GM23338 (cell line): Measurements from ENCODE around the gene ARID3A. TPM values are rescaled to one million over a fixed set of nuclear protein-coding genes. Genes with fewer than 3 reads are reported as not detected.

ENCODE experiments used
- ATAC-seq: fragments of 200-7000 bp; cut with Tn5 transposase; 3 replicates; pipeline ENCODE4 v1.9.1; 2020
- DNase-seq: peaks from one replicate; pipeline ENCODE4 v3.0.0-alpha.2; 2015; ENCODE audit warnings: low spot score
- H2AFZ ChIP-seq: fragments of 200-600 bp; sonication (generic); 2 replicates; pipeline ENCODE4 v1.8.0; 2016; ENCODE audit warnings: antibody characterized with exemption, mild to moderate bottlenecking, moderate library complexity
- H3F3A ChIP-seq: fragments of 200-600 bp; sonication (generic); replicated peaks from 2 replicates; pipeline ENCODE4 v1.8.0; 2017; ENCODE audit warnings: antibody characterized with exemption, mixed run types, low read depth
- H3K27ac ChIP-seq: fragments of 200-600 bp; sonication (generic); 2 replicates; pipeline ENCODE4 v1.6.1; 2016; ENCODE audit warnings: low read depth
- H3K27me3 ChIP-seq: fragments of 200-600 bp; sonication (generic); 2 replicates; pipeline ENCODE4 v1.8.0; 2016; ENCODE audit warnings: mild to moderate bottlenecking, mixed run types, moderate library complexity; ENCODE audit not compliant: insufficient read depth
- H3K36me3 ChIP-seq: fragments of 200-600 bp; sonication (generic); 2 replicates; pipeline ENCODE4 v1.8.0; 2016; ENCODE audit warnings: mild to moderate bottlenecking; ENCODE audit not compliant: insufficient read depth
- H3K4me1 ChIP-seq: fragments of 200-600 bp; sonication (generic); 2 replicates; pipeline ENCODE4 v1.8.0; 2016; ENCODE audit warnings: mild to moderate bottlenecking, moderate library complexity; ENCODE audit not compliant: insufficient read depth
- H3K4me2 ChIP-seq: fragments of 200-600 bp; sonication (generic); 2 replicates; pipeline ENCODE4 v1.7.1; 2017; ENCODE audit warnings: mixed run types
- H3K4me3 ChIP-seq: fragments of 200-600 bp; sonication (generic); 2 replicates; pipeline ENCODE4 v1.6.1; 2016; ENCODE audit warnings: mixed run types
- H3K79me2 ChIP-seq: fragments of 200-600 bp; sonication (generic); replicated peaks from 2 replicates; pipeline ENCODE4 v1.8.0; 2017; ENCODE audit warnings: mild to moderate bottlenecking; ENCODE audit not compliant: insufficient read depth
- H3K9me2 ChIP-seq: fragments of 200-600 bp; sonication (generic); 2 replicates; pipeline ENCODE4 v1.8.0; 2017; ENCODE audit not compliant: insufficient read depth
- H4K20me1 ChIP-seq: fragments of 200-600 bp; sonication (generic); replicated peaks from 2 replicates; pipeline ENCODE4 v1.8.0; 2017; ENCODE audit warnings: mild to moderate bottlenecking; ENCODE audit not compliant: insufficient read depth
- H3K27ac Mint-ChIP-seq: 2 replicates; pipeline ENCODE4 v1.8.0; 2020; ENCODE audit warnings: inconsistent platforms, mild to moderate bottlenecking, moderate library complexity, mixed read lengths
- H3K27me3 Mint-ChIP-seq: 3 replicates; pipeline ENCODE4 v1.8.0; 2022; ENCODE audit warnings: low read depth, mild to moderate bottlenecking, moderate library complexity, mixed read lengths, inconsistent platforms; ENCODE audit not compliant: insufficient read depth, poor library complexity
- H3K36me3 Mint-ChIP-seq: 3 replicates; pipeline ENCODE4 v1.8.0; 2021; ENCODE audit warnings: low read depth, mild to moderate bottlenecking, inconsistent platforms, moderate library complexity, mixed read lengths
- H3K4me1 Mint-ChIP-seq: 3 replicates; pipeline ENCODE4 v1.8.0; 2020; ENCODE audit warnings: mild to moderate bottlenecking, inconsistent platforms, mixed read lengths
- H3K4me3 Mint-ChIP-seq: 3 replicates; pipeline ENCODE4 v1.8.0; 2021; ENCODE audit warnings: moderate library complexity, mild to moderate bottlenecking, inconsistent platforms, mixed read lengths
- H3K9me3 Mint-ChIP-seq: 3 replicates; pipeline ENCODE4 v1.8.0; 2020; ENCODE audit warnings: moderate library complexity, mild to moderate bottlenecking, inconsistent platforms, mixed read lengths
- CREB1 ChIP-seq: fragments of 250-450 bp; sonication (Bioruptor Pico); IDR thresholded peaks from 2 replicates; pipeline ENCODE4 v1.5.0; 2020; ENCODE audit warnings: low read depth, mild to moderate bottlenecking, moderate library complexity
- CTCF ChIP-seq, 2 experiments: fragments of 200-600 bp in 1 of 2; sonication (generic) in 1 of 2; conservative IDR thresholded peaks; 2 replicates each; pipeline versions ENCODE4 v1.5.1 to v1.6.1; 2016 to 2017; ENCODE audit warnings: antibody characterized with exemption in 2 of 2, low read depth in 2 of 2, mild to moderate bottlenecking in 2 of 2, moderate library complexity in 1 of 2
- EZH2 ChIP-seq: fragments of 200-600 bp; sonication (generic); IDR thresholded peaks from one replicate; pipeline ENCODE4 v1.8.0; 2017; ENCODE audit warnings: antibody characterized with exemption, mild to moderate bottlenecking, low read depth; ENCODE audit not compliant: unreplicated experiment
- NANOG ChIP-seq: IDR thresholded peaks from 2 replicates; pipeline ENCODE4 v1.6.1; 2016; ENCODE audit warnings: antibody characterized with exemption, borderline replicate concordance
- POLR2AphosphoS5 ChIP-seq: IDR thresholded peaks from 2 replicates; pipeline ENCODE4 v1.6.1; 2016; ENCODE audit warnings: antibody characterized with exemption, low read depth
- REST ChIP-seq: IDR thresholded peaks from one replicate; pipeline ENCODE4 v1.6.1; 2018; ENCODE audit warnings: antibody characterized with exemption; ENCODE audit not compliant: unreplicated experiment
- STAT1 ChIP-seq: IDR thresholded peaks from one replicate; pipeline ENCODE4 v1.6.1; 2016; ENCODE audit warnings: antibody characterized with exemption; ENCODE audit not compliant: unreplicated experiment
- ZNF114 ChIP-seq: fragments of 250-450 bp; sonication (Bioruptor Pico); IDR thresholded peaks from 2 replicates; pipeline ENCODE4 v1.5.0; 2020; ENCODE audit warnings: mild to moderate bottlenecking, moderate library complexity
- ZNF331 ChIP-seq: fragments of 250-450 bp; sonication (Bioruptor Pico); IDR thresholded peaks from 2 replicates; pipeline ENCODE4 v1.5.0; 2020; ENCODE audit warnings: low read depth, mild to moderate bottlenecking, moderate library complexity
- polyA plus RNA-seq: library from polyadenylated mRNA; unstranded; fragments of >200 nt; fragmentation: Nextera tagmentation; extraction: Ambion mirVana; gene quantifications from 2 replicates; pipeline ENCODE4 v1.2.1, GENCODE V29; 2016
- total RNA-seq: library from RNA; depleted of rRNA; stranded (reverse); fragments of >200 nt; shearing (Covaris generic); gene quantifications from 2 replicates; pipeline ENCODE4 v1.2.3, GENCODE V29; 2014
- TF ChIP-seq, protein P1 (sequence below): fragments of 250-450 bp; sonication (Bioruptor Pico); IDR thresholded peaks from 2 replicates; pipeline ENCODE4 v1.5.0; 2020; ENCODE audit warnings: mild to moderate bottlenecking, moderate library complexity

The ARID3A gene
- total and polyA plus RNA-seq, 2 experiments from 2014 or later, result 33.6 to 51.6 TPM

- H3K36me3 ChIP-seq, result no peaks in the 10 kb centered on the region
- no peaks in the 10 kb centered on the region for H3K79me2 ChIP-seq
- H3K4me2 ChIP-seq, result no peak overlapping the region
- H3K4me1 ChIP-seq, result no peaks in the 10 kb centered on the region
- no peaks in the 10 kb centered on the region; the same call in 1 of the 2 replicates for H3F3A ChIP-seq
- H2AFZ ChIP-seq, result no peak overlapping the region
- H3K27ac ChIP-seq, result no peak overlapping the region
- TF ChIP-seq EZH2 (no peak), CTCF (conservative IDR thresholded peaks at IDR 0.05; ENCODE audit: low read depth in 2 of 2) (no peak), ZNF114 (no peak), STAT1 (no peak), ZNF331 (CRISPR knock-in tag) (no peak), POLR2AphosphoS5 (no peak), NANOG (no peak), REST (no peak), CREB1 (CRISPR knock-in tag) (no peak)
- TF ChIP-seq, protein P1, sequence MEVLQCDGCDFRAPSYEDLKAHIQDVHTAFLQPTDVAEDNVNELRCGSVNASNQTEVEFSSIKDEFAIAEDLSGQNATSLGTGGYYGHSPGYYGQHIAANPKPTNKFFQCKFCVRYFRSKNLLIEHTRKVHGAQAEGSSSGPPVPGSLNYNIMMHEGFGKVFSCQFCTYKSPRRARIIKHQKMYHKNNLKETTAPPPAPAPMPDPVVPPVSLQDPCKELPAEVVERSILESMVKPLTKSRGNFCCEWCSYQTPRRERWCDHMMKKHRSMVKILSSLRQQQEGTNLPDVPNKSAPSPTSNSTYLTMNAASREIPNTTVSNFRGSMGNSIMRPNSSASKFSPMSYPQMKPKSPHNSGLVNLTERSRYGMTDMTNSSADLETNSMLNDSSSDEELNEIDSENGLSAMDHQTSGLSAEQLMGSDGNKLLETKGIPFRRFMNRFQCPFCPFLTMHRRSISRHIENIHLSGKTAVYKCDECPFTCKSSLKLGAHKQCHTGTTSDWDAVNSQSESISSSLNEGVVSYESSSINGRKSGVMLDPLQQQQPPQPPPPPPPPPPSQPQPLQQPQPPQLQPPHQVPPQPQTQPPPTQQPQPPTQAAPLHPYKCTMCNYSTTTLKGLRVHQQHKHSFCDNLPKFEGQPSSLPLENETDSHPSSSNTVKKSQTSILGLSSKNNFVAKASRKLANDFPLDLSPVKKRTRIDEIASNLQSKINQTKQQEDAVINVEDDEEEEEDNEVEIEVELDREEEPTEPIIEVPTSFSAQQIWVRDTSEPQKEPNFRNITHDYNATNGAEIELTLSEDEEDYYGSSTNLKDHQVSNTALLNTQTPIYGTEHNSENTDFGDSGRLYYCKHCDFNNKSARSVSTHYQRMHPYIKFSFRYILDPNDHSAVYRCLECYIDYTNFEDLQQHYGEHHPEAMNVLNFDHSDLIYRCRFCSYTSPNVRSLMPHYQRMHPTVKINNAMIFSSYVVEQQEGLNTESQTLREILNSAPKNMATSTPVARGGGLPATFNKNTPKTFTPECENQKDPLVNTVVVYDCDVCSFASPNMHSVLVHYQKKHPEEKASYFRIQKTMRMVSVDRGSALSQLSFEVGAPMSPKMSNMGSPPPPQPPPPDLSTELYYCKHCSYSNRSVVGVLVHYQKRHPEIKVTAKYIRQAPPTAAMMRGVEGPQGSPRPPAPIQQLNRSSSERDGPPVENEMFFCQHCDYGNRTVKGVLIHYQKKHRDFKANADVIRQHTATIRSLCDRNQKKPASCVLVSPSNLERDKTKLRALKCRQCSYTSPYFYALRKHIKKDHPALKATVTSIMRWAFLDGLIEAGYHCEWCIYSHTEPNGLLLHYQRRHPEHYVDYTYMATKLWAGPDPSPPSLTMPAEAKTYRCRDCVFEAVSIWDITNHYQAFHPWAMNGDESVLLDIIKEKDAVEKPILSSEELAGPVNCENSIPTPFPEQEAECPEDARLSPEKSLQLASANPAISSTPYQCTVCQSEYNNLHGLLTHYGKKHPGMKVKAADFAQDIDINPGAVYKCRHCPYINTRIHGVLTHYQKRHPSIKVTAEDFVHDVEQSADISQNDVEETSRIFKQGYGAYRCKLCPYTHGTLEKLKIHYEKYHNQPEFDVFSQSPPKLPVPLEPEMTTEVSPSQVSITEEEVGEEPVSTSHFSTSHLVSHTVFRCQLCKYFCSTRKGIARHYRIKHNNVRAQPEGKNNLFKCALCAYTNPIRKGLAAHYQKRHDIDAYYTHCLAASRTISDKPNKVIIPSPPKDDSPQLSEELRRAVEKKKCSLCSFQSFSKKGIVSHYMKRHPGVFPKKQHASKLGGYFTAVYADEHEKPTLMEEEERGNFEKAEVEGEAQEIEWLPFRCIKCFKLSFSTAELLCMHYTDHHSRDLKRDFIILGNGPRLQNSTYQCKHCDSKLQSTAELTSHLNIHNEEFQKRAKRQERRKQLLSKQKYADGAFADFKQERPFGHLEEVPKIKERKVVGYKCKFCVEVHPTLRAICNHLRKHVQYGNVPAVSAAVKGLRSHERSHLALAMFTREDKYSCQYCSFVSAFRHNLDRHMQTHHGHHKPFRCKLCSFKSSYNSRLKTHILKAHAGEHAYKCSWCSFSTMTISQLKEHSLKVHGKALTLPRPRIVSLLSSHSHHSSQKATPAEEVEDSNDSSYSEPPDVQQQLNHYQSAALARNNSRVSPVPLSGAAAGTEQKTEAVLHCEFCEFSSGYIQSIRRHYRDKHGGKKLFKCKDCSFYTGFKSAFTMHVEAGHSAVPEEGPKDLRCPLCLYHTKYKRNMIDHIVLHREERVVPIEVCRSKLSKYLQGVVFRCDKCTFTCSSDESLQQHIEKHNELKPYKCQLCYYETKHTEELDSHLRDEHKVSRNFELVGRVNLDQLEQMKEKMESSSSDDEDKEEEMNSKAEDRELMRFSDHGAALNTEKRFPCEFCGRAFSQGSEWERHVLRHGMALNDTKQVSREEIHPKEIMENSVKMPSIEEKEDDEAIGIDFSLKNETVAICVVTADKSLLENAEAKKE (CRISPR knock-in tag), result no peak
- Mint-ChIP-seq H3K4me3 (no peak overlapping the region), H3K27ac (no peak overlapping the region), H3K27me3 (peaks cover 6% of the 10 kb centered on the region), H3K4me1 (no peaks in the 10 kb centered on the region), H3K9me3 (no peaks in the 10 kb centered on the region; the same call in 2 of the 3 replicates), H3K36me3 (peaks cover 32% of the 10 kb centered on the region; the same call in 2 of the 3 replicates)
- no peaks in the 10 kb centered on the region for H3K9me2 ChIP-seq
- no peaks in the 10 kb centered on the region for H3K27me3 ChIP-seq
- DNase-seq (no peak), ATAC-seq (no peak)
- peaks cover 4% of the 10 kb centered on the region; the same call in 1 of the 2 replicates for H4K20me1 ChIP-seq
- no peak overlapping the region for H3K4me3 ChIP-seq
Measured at GRCh38 chr19:885536-886224, 40.2 kb upstream of the ARID3A start.
